ENCODE results near the gene MYO5A.

DNA sequence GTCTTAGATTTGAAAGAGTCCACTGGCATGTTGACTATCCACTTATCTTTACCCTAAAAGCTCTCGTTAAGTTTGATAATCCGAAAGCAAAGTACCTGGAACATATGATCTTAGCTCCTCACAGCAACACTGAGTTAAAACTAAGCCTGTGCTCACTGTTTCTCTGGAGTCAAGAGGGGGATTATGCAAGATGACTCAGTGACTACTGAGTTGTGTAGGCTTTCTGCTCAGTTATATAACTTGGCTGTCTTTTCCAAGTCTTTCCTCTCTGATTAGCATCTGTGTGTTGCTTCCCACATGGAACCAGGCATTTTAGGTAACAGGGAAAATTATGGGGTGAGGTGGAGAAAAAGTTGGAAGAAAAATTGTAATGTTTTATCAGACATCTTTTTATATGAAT lies 201.9 kb downstream of the MYO5A start:
- TF ChIP-seq POLR2AphosphoS5 (IDR thresholded peaks at IDR 0.05; ENCODE audit: low read depth, low read length) = no peak
- TF ChIP-seq TAF1 (IDR thresholded peaks at IDR 0.05; ENCODE audit: borderline replicate concordance, insufficient read depth, low read length) = no peak
- TF ChIP-seq, protein P1, sequence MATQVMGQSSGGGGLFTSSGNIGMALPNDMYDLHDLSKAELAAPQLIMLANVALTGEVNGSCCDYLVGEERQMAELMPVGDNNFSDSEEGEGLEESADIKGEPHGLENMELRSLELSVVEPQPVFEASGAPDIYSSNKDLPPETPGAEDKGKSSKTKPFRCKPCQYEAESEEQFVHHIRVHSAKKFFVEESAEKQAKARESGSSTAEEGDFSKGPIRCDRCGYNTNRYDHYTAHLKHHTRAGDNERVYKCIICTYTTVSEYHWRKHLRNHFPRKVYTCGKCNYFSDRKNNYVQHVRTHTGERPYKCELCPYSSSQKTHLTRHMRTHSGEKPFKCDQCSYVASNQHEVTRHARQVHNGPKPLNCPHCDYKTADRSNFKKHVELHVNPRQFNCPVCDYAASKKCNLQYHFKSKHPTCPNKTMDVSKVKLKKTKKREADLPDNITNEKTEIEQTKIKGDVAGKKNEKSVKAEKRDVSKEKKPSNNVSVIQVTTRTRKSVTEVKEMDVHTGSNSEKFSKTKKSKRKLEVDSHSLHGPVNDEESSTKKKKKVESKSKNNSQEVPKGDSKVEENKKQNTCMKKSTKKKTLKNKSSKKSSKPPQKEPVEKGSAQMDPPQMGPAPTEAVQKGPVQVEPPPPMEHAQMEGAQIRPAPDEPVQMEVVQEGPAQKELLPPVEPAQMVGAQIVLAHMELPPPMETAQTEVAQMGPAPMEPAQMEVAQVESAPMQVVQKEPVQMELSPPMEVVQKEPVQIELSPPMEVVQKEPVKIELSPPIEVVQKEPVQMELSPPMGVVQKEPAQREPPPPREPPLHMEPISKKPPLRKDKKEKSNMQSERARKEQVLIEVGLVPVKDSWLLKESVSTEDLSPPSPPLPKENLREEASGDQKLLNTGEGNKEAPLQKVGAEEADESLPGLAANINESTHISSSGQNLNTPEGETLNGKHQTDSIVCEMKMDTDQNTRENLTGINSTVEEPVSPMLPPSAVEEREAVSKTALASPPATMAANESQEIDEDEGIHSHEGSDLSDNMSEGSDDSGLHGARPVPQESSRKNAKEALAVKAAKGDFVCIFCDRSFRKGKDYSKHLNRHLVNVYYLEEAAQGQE (IDR thresholded peaks at IDR 0.05; ENCODE audit: insufficient read depth in 1 of 2, low read depth in 2 of 2, low read length in 2 of 2) = no peak
- no peak for TF ChIP-seq SIN3A (IDR thresholded peaks at IDR 0.05; ENCODE audit: borderline replicate concordance, insufficient read depth, low read length)
- TF ChIP-seq FOXP2 (optimal IDR thresholded peaks at IDR 0.05; ENCODE audit: borderline replicate concordance, extremely low read depth, extremely low read length, insufficient read depth) = no peak

Measured in PFSK-1 (cell line).